ENCODE data around the gene NSG1.
A peak's percentile ranks its signal among the peaks of the same experiment; 100 is the strongest.

The NSG1 gene

DNA sequence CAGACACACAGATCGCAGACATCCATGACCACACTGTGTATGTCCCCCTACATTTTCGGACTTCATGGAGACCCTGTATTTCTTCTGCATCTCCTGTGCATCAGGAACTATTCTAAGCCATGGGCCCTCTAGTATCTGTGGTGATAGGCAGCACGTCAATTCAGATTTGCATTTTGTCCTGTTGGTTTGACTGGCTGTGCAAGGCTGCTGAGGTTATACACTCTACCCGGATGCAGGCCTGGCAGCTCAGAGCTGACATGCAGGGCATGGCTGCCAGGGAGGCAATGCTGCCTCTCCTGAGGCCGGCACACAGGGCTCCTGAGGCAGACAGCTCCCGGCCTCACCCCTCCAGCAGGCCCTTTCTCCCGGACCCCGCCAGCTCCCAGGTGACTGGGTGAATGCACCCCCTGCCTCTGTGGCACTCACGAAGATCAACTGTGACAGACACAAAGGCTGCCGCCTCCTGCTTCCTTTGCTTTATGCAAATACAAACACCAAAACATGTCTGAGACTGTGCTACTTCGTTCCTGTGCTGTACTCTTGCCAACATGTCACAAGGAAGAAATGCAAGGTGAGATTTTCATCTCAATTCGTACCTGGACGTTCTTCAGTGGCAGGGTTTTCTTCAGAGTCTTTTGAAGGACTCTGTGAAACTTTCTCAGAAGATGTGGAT, 51.0 kb downstream of the NSG1 start:
- no peak for DNase-seq (ENCODE audit: low read depth)
- H3K4me3 ChIP-seq (ENCODE audit: low read length): no peak overlapping the region
- TF ChIP-seq, protein P1, sequence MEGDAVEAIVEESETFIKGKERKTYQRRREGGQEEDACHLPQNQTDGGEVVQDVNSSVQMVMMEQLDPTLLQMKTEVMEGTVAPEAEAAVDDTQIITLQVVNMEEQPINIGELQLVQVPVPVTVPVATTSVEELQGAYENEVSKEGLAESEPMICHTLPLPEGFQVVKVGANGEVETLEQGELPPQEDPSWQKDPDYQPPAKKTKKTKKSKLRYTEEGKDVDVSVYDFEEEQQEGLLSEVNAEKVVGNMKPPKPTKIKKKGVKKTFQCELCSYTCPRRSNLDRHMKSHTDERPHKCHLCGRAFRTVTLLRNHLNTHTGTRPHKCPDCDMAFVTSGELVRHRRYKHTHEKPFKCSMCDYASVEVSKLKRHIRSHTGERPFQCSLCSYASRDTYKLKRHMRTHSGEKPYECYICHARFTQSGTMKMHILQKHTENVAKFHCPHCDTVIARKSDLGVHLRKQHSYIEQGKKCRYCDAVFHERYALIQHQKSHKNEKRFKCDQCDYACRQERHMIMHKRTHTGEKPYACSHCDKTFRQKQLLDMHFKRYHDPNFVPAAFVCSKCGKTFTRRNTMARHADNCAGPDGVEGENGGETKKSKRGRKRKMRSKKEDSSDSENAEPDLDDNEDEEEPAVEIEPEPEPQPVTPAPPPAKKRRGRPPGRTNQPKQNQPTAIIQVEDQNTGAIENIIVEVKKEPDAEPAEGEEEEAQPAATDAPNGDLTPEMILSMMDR (conservative IDR thresholded peaks at IDR 0.05; ENCODE audit: low read depth, low read length): no peak

DNA sequence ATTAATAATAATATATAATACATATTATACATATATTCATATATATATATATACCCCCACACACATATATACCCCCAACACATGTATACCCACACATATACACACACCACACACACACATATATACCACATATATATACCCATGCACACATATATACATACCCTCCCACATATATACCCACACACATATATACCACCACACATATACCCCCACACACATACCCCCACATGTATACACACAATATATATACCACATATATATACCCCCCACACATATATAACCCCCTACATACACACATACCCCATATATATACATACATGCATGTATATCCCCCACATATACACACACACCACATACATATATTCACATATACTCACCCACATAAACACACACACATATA, 52.0 kb downstream of the NSG1 start:
- TF ChIP-seq, protein P1 (conservative IDR thresholded peaks at IDR 0.05; ENCODE audit: low read depth, low read length): no peak
- no peak overlapping the region for H3K4me3 ChIP-seq (ENCODE audit: low read length)
- no peak for DNase-seq (ENCODE audit: low read depth)

DNA sequence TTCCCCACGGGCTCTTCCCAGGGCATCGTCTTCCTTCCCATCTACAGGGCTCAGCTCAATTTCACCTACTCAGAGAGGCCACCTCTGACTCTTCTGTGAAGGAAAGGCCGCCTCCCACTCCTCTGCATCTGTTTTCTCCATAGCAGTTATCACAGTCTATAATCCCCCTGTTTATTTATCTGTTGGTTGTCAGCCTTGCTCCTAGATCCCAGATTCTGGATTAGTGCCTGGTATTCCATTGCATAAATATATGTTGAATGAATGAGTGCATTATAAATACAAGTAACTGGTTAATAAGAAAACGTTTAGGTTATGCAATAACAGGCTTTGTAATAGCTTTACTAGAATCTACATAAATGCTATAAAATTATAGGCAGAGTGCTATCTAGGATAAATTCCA, 52.9 kb downstream of the NSG1 start:
- no peak for DNase-seq (ENCODE audit: low read depth)
- TF ChIP-seq, protein P1 (conservative IDR thresholded peaks at IDR 0.05; ENCODE audit: low read depth, low read length): no peak
- no peak overlapping the region for H3K4me3 ChIP-seq (ENCODE audit: low read length)

DNA sequence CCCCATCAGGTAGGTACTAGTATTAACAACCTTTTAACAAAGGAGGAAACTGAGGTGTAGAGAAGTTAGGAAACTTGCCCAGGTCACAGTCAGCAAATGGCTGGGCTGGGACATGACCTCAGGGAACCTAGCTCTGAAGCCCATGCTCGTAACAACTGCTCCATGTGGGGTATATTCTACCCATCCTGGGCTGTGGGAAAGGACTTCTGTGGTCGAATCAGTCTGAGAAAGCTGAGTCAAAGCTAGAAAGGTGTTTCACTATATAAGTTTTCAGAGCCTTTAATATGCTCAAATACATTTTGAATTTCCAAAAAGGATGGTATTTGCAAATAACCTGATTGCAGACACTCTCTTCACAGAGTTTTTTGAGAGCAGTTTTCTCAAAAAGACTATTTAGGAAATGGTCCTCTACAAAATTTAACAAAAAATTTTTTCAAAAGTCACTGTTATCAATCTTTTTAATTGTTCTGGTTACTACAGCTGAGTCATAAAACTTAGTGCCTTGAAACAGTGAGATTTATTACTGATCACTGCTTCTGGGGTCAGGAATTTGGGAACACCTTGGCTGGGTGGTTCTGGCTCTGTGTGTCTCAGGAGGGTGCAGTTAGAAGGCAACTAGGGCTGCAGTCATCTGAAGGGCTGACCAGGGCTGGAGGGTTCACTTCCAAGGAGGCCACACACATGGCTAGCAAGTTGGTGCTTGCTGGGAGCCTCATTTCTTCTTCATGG, 53.6 kb downstream of the NSG1 start:
- TF ChIP-seq, protein P1 (conservative IDR thresholded peaks at IDR 0.05; ENCODE audit: low read depth, low read length): no peak
- DNase-seq (ENCODE audit: low read depth): no peak
- H3K4me3 ChIP-seq (ENCODE audit: low read length): no peak overlapping the region

DNA sequence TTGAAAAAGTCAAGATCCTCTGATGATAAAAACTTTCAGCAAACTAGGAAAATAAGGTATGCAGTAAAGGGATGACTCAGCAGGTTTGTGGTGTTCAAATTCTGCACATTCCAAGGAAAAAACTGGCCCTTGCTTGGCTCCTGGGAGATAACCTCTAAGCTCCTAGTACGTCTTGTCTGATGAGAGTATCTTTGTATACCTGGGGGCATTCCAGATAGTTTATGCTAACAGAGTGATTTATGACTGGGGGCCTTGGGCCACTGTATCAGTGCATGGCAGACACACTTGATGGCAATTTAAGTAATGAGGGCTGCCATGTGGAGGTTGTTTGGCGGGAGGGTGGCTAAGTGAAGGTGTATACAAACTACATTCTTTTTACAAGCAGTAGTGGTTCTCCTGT, 56.9 kb downstream of the NSG1 start:
- TF ChIP-seq, protein P1 (conservative IDR thresholded peaks at IDR 0.05; ENCODE audit: low read depth, low read length): no peak
- peak; percentile 25 for DNase-seq (ENCODE audit: low read depth)
- no peak overlapping the region for H3K4me3 ChIP-seq (ENCODE audit: low read length)

DNA sequence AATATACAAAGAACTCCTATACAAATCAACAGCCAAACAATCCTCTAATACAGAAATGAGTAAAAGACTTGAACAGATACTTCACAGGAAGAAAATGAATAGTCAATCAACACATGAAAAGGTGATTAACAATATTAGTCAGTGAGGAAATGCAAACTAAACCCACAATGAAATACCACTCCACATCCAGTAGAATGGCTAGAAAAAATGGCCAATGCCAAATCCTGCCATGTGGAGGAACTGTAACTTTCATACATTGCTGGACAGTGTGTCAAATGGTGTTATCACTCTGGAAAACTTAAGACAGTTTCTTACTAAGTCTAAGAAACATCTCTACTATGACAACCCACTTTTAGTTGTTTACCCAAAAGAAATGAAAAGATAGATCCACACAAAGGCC, 59.5 kb downstream of the NSG1 start:
- no peak for DNase-seq (ENCODE audit: low read depth)
- H3K4me3 ChIP-seq (ENCODE audit: low read length): no peak overlapping the region
- TF ChIP-seq, protein P1 (conservative IDR thresholded peaks at IDR 0.05; ENCODE audit: low read depth, low read length): no peak

Measured in retinal pigment epithelial cell (primary cell).